KOPT-K1 (cell line): ENCODE data around the gene SUSD4.
A peak's percentile ranks its signal among the peaks of the same experiment; 100 is the strongest.
"Not testable (repeated sequence)": the region's sequence is repeated elsewhere in the genome, so short reads cannot be mapped to it uniquely, and the experiment has no call there.

Experiments
- H3K27ac ChIP-seq: fragments of 200-600 bp; sonication (generic); 2 replicates; pipeline ENCODE4 v1.5.1; 2016; ENCODE audit warnings: antibody characterized with exemption, mild to moderate bottlenecking, low read depth, low read length; ENCODE audit not compliant: poor library complexity, severe bottlenecking
- H3K36me3 ChIP-seq: fragments of 200-600 bp; sonication (generic); 2 replicates; pipeline ENCODE4 v1.5.1; 2017; ENCODE audit warnings: antibody characterized with exemption, mild to moderate bottlenecking, low read length, moderate library complexity; ENCODE audit not compliant: insufficient read depth
- H3K9me3 ChIP-seq: fragments of 200-600 bp; sonication (generic); 2 replicates; pipeline ENCODE4 v1.5.1; 2017; ENCODE audit warnings: antibody characterized with exemption, low read length, mild to moderate bottlenecking; ENCODE audit not compliant: insufficient read depth, poor library complexity, severe bottlenecking

Gene SUSD4, protein sequence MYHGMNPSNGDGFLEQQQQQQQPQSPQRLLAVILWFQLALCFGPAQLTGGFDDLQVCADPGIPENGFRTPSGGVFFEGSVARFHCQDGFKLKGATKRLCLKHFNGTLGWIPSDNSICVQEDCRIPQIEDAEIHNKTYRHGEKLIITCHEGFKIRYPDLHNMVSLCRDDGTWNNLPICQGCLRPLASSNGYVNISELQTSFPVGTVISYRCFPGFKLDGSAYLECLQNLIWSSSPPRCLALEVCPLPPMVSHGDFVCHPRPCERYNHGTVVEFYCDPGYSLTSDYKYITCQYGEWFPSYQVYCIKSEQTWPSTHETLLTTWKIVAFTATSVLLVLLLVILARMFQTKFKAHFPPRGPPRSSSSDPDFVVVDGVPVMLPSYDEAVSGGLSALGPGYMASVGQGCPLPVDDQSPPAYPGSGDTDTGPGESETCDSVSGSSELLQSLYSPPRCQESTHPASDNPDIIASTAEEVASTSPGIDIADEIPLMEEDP

DNA sequence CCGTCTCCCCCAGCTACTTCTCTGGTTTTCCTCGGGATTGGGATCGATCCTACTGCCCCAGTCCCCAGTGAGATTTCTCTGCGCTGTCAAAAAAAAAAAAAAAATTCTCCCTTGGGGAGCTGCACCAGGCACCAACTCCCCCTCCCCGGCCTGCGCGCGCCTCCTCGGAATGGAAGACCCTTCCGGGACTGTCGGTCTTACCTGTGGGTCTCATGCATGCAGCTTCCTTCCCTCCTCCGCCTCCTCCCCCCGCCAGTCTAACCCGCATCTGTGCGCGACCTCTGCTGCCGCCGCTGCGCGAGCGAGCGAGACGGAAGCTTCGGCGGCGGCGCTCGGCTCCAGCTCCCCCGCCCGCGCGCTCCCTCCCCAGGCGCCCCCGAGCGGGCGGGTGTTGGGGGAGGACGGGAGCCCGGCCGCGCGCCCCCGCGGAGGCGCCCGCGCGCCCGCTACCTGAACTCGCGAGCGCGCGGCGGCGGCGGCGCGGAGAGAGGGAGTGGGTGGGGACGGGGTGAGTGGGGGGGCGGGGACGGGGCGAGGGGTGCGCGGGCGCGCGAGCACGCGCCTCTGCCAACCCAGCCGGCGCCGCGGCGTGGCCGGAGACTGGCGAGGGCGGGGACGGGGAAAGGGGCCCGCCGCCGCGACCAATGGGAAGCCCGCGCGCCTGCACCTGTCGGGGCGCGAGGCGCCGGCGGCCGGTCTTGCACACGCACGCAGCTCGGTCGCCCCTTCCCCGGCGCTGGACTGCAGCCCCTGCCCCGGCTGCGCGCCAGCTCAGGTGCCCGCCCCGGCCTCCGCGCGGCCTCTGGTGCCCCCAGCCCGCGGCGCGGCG, at the start of gene SUSD4:
SUSD4 (minus strand) TSS at position 321 of the 829 bp plus-strand sequence. CDS start 751 bp downstream, outside the sequence.
- peak within 1 kb of the TSS; percentile 41 for H3K27ac ChIP-seq

DNA sequence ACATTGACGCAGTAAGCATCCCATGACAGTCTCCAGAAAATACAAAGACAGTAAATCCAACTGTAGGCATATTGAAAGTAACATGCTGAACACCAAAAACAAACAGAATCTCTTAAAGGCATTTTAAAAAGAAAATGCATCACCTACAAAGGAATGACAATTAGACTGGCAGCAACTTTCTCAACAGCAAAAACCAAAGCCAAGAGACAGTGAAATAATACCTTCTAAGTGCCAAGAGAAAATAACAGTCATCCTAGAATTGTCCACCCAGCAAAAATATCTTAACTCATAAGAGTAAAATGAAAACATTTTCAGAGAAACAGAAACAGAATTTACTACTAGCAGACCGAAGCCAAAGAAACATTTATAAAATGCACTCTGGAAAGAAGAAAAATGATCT, 49.2 kb upstream of the SUSD4 start:
- Histone ChIP-seq H3K36me3 (no peaks in the 10 kb centered on the region), H3K27ac (no peak overlapping the region), H3K9me3 (no peaks in the 10 kb centered on the region)

More for the DNA sequence above, at the start of gene SUSD4:
- no peaks in the 10 kb centered on the region for H3K36me3 ChIP-seq
- no peaks in the 10 kb centered on the region for H3K9me3 ChIP-seq

DNA sequence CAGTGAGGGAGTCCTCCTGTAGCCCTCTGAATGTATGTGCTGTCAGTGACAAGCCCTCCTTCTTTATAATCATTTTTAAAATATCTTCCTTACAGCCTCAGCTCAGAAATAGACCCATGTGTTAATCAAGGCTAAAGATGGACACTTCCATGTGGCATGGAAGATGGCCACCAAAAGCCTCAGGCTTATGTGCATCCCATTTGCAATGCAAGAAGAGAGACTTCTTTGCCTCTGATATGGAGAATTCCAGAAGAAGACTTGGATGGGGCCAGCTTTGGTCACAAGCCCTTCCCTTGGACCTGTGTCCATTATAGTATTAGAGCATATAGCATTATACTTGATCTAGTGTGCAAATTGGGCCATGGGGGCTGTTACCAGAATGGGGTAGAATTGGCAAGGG, 47.7 kb upstream of the SUSD4 start:
- Histone ChIP-seq H3K27ac (no peak overlapping the region), H3K36me3 (no peaks in the 10 kb centered on the region), H3K9me3 (no peaks in the 10 kb centered on the region)

DNA sequence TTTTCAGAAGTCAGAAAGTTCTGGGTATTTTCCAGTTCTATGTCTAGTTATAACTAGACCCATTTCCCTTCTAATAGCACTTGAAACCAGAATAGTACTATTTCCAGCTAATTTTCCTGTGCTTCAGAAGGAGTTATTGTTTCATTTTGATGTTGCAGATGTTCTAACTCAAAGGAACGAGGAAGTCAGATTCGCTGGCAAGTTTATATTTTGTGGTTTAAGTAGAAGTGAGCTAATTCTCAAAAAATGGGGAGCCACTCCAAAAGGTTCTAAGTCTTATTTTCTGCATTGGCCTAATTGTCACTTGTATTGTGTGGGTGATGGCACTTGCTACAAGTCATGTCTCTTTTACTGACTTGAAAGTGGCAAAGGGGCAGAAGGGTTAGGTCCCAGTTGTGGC, 47.3 kb upstream of the SUSD4 start:
- Histone ChIP-seq H3K36me3 (no peaks in the 10 kb centered on the region), H3K27ac (no peak overlapping the region), H3K9me3 (no peaks in the 10 kb centered on the region)

DNA sequence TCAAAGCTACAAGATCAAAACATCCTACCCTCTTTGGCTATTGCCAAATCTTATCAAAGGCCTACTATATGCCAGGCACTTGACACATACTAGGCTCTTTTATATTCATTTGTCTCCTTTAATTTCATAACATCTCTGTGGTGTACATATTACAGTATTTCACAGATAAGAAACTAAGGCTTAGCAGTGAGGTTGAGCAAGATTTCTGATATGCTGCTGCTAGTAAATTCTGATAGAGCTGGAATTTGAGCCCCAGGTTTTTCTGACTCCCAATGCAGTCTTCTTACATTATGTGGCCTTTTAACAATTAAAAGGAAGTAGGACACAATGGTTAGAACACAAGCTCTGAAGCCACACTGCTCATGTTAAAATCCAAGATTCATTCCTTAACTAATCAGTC, 46.1 kb upstream of the SUSD4 start:
- Histone ChIP-seq H3K27ac (no peak overlapping the region), H3K36me3 (no peaks in the 10 kb centered on the region), H3K9me3 (no peaks in the 10 kb centered on the region)

DNA sequence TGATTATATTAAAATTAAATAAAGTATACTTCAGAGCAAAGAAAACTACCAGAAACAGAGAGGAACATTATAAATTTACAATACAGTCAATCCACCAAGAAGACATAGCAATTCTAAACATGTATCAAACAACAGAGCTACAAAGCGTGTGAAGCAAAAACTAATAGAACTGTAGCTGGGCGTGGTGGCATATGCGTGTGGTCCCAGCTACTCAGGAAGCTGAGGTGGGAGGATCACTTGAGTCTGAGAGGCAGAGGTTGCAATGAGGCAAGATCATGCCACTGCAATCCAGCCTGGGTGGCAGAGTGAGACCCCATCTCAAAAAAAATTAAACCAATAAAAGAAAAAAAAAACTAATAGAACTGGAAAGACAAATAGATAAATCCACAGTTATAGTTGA, 41.5 kb upstream of the SUSD4 start:
- no peak overlapping the region for H3K27ac ChIP-seq
- no peaks in the 10 kb centered on the region for H3K9me3 ChIP-seq
- no peaks in the 10 kb centered on the region for H3K36me3 ChIP-seq

DNA sequence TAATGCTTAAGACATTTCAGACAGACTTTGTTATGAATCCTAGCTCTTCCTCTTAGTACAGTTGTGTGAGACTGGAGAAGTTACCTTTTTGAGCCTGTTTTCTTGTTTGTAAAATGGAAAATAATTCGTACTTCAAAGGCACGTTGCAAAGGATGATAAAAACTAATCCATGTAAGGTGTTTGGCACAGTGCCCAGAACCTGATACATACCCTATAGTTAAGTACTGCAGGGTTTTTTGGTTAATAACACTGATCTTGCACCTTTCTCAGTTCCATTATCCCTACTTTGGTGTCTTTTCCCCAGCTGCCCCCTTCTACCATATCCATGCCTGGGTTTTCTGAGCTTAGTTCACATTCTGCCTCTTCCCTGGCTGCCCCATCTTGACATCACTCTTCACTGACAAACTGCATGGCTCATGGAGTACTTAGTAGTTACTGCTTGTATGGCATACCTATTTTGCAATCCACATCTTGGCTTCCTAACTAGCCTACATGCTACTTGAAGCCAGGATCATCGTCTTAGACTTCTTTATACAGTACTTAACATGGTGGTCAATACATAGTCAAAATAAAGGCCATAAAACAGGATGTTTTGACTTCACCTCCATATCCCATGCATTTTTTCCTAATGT, 39.3 kb upstream of the SUSD4 start:
- no peaks in the 10 kb centered on the region for H3K36me3 ChIP-seq
- H3K27ac ChIP-seq, result no peak overlapping the region
- no peaks in the 10 kb centered on the region for H3K9me3 ChIP-seq

DNA sequence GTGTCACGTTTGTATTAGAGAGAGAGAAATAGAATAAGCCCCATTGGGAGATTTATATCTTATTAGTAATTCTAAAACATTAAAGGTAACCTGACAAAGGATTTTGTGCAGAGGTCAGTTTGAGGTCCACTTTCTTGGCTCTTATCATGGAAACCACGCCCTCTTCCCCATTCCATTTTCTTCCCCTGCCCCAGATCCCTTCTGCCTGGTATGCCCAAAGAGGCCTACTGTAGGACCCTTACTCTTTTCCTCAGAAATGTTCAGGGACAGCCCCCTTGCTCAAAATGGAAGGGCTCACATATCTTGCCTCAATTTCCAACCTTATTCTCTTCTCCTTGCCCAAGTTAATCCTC, 38.8 kb upstream of the SUSD4 start:
- no peaks in the 10 kb centered on the region for H3K9me3 ChIP-seq
- no peak overlapping the region for H3K27ac ChIP-seq
- no peaks in the 10 kb centered on the region for H3K36me3 ChIP-seq

DNA sequence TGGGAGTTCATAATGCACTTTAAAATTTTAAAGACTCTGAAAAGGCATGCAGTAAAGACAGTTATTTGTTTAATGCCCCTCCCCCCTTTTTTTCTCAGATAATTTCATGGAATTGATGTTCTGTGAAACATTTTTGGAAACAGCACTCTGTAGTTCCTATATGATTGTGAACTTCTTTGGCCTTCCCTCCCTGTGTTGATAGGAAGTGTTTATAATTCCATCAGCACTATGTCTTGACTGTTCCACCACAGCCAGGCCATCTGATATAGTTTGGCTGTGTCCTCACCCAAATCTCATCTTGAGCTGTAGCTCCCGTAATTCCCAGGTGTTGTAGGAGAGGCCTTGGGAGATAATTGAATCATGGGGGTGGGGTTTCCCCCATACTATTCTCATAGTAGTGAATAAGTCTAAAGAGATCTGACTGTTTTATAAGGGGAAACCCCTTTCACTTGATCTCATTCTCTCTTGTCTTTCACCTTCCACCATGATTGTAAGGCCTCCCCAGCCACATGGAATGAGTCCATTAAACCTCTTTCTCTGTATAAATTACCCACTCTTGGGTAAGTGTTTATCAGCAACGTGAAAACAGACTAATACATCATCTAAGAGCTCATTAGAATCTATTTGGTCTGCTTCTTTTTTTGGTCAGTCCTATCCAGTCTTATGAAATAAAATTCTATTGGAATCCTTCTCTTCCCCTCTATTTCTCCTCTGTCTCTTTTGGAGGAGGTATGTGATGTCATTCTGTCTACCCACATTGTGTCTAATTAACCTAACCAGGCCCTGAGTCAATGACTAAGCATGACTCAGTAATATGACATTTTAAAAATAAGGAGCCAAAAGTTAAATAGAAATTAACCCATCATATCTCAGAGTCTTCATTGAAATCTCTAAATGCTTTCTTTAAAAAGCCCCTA, 38.2 kb upstream of the SUSD4 start:
- no peaks in the 10 kb centered on the region for H3K9me3 ChIP-seq

DNA sequence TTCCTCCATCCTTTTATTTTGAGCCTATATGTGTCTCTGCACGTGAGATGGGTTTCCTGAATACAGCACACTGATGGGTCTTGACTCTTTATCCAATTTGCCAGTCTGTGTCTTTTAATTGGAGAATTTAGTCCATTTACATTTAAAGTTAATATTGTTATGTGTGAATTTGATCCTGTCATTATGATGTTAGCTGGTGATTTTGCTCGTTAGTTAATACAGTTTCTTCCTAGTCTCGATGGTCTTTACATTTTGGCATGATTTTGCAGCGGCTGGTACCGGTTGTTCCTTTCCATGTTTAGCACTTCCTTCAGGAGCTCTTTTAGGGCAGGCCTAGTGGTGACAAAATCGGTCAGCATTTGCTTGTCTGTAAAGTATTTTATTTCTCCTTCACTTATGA, 35.4 kb upstream of the SUSD4 start:
- H3K9me3 ChIP-seq, H3K36me3 ChIP-seq, H3K27ac ChIP-seq: not testable (repeated sequence)

More for the DNA sequence above, 38.2 kb upstream of the SUSD4 start:
- H3K27ac ChIP-seq, result no peak overlapping the region
- no peaks in the 10 kb centered on the region for H3K36me3 ChIP-seq

DNA sequence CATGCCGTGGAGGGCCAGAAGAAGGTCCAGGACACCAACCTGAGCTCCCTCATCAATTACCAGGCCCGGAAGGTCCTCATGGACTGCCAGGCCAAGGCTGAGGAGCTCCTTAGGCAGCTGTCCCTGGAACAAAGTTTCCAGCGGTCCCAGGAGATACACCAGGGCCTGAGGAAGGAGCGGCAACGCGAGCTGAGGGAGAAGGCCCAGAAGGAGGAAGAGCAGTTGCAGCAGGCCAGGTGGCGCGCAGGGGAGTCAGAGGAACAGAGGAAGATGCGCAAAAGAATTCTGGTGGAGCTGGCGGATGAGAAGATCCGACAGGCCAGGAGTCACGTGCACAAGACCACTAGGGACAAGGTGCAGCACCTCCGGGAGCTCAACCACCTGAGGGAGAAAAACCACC, 30.7 kb upstream of the SUSD4 start:
- Histone ChIP-seq H3K27ac (no peak overlapping the region), H3K36me3 (no peaks in the 10 kb centered on the region), H3K9me3 (no peaks in the 10 kb centered on the region)

DNA sequence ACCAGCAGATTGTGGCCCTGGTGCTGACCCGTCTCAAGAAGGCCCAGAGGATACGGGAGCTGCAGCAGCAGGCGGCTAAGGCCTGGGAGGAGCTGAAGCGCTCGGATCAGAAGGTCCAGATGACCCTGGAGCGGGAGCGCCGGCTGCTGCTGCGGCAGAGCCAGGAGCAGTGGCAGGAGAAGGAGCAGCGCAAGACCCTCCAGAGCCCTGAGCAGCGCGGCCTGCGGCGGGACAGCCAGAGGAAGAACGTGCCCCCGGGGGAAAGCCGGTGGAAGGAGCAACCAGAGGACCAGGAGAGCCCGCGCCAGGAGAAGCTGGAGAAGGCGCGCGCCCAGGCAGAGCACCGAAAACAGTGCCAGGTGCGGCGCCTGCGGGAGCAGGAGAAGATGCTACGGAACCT, 30.3 kb upstream of the SUSD4 start:
- no peaks in the 10 kb centered on the region for H3K9me3 ChIP-seq
- no peak overlapping the region for H3K27ac ChIP-seq
- H3K36me3 ChIP-seq, result no peaks in the 10 kb centered on the region

DNA sequence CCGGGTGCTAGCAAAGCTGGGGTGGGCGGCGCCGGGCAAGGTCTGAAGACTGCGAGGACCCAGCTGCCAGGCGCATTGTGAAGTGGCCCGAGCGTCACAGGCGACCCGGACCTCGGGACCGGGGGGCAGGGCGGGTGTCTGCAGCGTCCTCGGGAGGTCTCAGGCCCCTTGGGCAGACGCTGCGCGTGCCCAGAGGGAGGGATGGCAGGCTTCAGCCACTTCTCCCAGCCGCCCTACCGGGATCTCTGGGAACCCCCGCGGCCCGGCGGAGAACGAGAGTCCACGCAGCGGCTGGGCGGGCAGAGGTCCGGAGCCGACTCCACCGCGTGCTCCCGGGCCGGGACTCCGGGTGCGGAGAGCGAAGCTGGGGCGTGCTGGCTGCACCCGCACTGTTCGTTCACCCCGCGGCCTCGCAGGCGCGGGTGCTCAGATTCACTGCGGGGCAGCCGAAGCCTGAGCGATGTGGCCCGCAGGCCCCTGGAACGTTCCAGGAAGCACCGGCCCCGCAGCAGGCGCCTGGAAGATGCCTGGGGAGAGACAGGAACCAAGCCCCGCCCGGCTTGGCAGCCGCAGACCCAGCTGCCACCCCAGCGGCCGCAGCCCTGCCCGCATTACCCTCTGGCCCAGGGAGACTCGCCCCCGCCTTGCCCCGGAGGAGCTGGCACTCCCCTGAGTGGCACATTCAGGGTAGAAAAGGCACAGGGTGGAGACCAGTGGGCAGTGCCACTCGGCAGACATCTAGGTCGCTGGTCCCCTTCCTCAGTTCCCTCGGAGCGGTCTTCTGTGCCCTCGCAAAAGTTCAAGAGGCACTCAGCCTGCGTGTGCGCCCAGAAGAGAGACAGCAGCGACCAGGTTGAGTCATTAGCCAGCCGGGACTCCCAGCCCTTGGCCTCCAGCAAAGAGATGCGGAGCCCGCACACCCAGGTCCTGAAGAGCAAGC, 29.6 kb upstream of the SUSD4 start, which contains the start of gene CCDC185:
CCDC185 (plus strand) TSS at position 141 of the 940 bp plus-strand sequence; CDS start at position 202, 61 bp downstream.
- Histone ChIP-seq H3K36me3 (no peaks in the 10 kb centered on the region), H3K27ac (no peak within 1 kb of the TSS), H3K9me3 (no peaks in the 10 kb centered on the region)
